Ishikawa (cell line): ENCODE measurements around the gene EIF3A.

Experiments
- CEBPB ChIP-seq: IDR thresholded peaks from 2 replicates; pipeline ENCODE4 v1.6.1; 2012
- CREB1 ChIP-seq: IDR thresholded peaks from 2 replicates; pipeline ENCODE4 v1.6.1; 2012; ENCODE audit warnings: low read depth
- EGR1 ChIP-seq: IDR thresholded peaks from 2 replicates; pipeline ENCODE4 v1.6.1; 2012
- EP300 ChIP-seq: IDR thresholded peaks from 2 replicates; pipeline ENCODE4 v1.6.1; 2012; ENCODE audit warnings: borderline replicate concordance
- FOXM1 ChIP-seq: IDR thresholded peaks from 2 replicates; pipeline ENCODE4 v1.6.1; 2012; ENCODE audit warnings: low read depth, borderline replicate concordance
- RAD21 ChIP-seq: IDR thresholded peaks from 2 replicates; pipeline ENCODE4 v1.6.1; 2012; ENCODE audit warnings: low read depth
- TAF1 ChIP-seq: IDR thresholded peaks from 2 replicates; pipeline ENCODE4 v1.6.1; 2012; ENCODE audit warnings: low read depth, mild to moderate bottlenecking
- TCF12 ChIP-seq: IDR thresholded peaks from 2 replicates; pipeline ENCODE4 v1.6.1; 2012; ENCODE audit warnings: low read depth
- TEAD4 ChIP-seq: IDR thresholded peaks from 2 replicates; pipeline ENCODE4 v1.6.1; 2012
- YY1 ChIP-seq: IDR thresholded peaks from 2 replicates; pipeline ENCODE4 v1.6.1; 2012; ENCODE audit warnings: low read depth
- TF ChIP-seq, protein P1 (sequence below): IDR thresholded peaks from 2 replicates; pipeline ENCODE4 v1.6.1; 2012; ENCODE audit warnings: low read depth, mild to moderate bottlenecking
- TF ChIP-seq, protein P2 (sequence below): IDR thresholded peaks from 2 replicates; pipeline ENCODE4 v1.6.1; 2012

GRCh38 chr10:119026301-119027110, 54.1 kb downstream of the EIF3A start:
- no peak for TF ChIP-seq CEBPB
- TF ChIP-seq CREB1: no peak
- TF ChIP-seq, protein P1, sequence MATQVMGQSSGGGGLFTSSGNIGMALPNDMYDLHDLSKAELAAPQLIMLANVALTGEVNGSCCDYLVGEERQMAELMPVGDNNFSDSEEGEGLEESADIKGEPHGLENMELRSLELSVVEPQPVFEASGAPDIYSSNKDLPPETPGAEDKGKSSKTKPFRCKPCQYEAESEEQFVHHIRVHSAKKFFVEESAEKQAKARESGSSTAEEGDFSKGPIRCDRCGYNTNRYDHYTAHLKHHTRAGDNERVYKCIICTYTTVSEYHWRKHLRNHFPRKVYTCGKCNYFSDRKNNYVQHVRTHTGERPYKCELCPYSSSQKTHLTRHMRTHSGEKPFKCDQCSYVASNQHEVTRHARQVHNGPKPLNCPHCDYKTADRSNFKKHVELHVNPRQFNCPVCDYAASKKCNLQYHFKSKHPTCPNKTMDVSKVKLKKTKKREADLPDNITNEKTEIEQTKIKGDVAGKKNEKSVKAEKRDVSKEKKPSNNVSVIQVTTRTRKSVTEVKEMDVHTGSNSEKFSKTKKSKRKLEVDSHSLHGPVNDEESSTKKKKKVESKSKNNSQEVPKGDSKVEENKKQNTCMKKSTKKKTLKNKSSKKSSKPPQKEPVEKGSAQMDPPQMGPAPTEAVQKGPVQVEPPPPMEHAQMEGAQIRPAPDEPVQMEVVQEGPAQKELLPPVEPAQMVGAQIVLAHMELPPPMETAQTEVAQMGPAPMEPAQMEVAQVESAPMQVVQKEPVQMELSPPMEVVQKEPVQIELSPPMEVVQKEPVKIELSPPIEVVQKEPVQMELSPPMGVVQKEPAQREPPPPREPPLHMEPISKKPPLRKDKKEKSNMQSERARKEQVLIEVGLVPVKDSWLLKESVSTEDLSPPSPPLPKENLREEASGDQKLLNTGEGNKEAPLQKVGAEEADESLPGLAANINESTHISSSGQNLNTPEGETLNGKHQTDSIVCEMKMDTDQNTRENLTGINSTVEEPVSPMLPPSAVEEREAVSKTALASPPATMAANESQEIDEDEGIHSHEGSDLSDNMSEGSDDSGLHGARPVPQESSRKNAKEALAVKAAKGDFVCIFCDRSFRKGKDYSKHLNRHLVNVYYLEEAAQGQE: no peak
- no peak for TF ChIP-seq TAF1
- no peak for TF ChIP-seq TEAD4
- TF ChIP-seq EP300: no peak
- no peak for TF ChIP-seq TCF12
- TF ChIP-seq YY1: no peak
- TF ChIP-seq EGR1: no peak
- no peak for TF ChIP-seq RAD21
- TF ChIP-seq, protein P2, sequence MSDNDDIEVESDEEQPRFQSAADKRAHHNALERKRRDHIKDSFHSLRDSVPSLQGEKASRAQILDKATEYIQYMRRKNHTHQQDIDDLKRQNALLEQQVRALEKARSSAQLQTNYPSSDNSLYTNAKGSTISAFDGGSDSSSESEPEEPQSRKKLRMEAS: no peak
- TF ChIP-seq FOXM1: no peak
